Mesothelial cell of epicardium (in vitro differentiated cells): Measurements from ENCODE around the gene CCM2L. TPM values are rescaled to one million over a fixed set of nuclear protein-coding genes. Genes with fewer than 3 reads are reported as not detected.

Source experiments
- DNase-seq, 2 experiments: peaks; one replicate each; pipeline ENCODE4 v3.0.0; 2021; ENCODE audit warnings: low spot score in 2 of 2; ENCODE audit not compliant: unreplicated experiment in 2 of 2
- H3K27ac Mint-ChIP-seq: 2 replicates; pipeline ENCODE4 v1.8.0; 2021; ENCODE audit warnings: mixed read lengths
- H3K27me3 Mint-ChIP-seq: 2 replicates; pipeline ENCODE4 v1.8.0; 2021; ENCODE audit warnings: low read depth, mixed read lengths
- H3K36me3 Mint-ChIP-seq: 2 replicates; pipeline ENCODE4 v1.8.0; 2021; ENCODE audit warnings: mixed read lengths
- H3K4me1 Mint-ChIP-seq: 2 replicates; pipeline ENCODE4 v1.8.0; 2021; ENCODE audit warnings: mixed read lengths
- H3K4me3 Mint-ChIP-seq: 2 replicates; pipeline ENCODE4 v1.8.0; 2021; ENCODE audit warnings: mild to moderate bottlenecking, moderate library complexity, mixed read lengths
- H3K9me3 Mint-ChIP-seq: 2 replicates; pipeline ENCODE4 v1.8.0; 2021; ENCODE audit warnings: mixed read lengths
- total RNA-seq: library from RNA; stranded (reverse); gene quantifications from 3 replicates; pipeline ENCODE4 v1.2.1, GENCODE V29; 2021
- TF ChIP-seq, protein P1 (sequence below): fragments of 200-600 bp; sonication (generic); IDR thresholded peaks from one replicate; pipeline ENCODE4 v1.5.0; 2021; ENCODE audit warnings: antibody characterized with exemption; ENCODE audit not compliant: unreplicated experiment

Gene CCM2L
- total RNA-seq, 1 donor from 2014 or later: 0.16 TPM

DNA sequence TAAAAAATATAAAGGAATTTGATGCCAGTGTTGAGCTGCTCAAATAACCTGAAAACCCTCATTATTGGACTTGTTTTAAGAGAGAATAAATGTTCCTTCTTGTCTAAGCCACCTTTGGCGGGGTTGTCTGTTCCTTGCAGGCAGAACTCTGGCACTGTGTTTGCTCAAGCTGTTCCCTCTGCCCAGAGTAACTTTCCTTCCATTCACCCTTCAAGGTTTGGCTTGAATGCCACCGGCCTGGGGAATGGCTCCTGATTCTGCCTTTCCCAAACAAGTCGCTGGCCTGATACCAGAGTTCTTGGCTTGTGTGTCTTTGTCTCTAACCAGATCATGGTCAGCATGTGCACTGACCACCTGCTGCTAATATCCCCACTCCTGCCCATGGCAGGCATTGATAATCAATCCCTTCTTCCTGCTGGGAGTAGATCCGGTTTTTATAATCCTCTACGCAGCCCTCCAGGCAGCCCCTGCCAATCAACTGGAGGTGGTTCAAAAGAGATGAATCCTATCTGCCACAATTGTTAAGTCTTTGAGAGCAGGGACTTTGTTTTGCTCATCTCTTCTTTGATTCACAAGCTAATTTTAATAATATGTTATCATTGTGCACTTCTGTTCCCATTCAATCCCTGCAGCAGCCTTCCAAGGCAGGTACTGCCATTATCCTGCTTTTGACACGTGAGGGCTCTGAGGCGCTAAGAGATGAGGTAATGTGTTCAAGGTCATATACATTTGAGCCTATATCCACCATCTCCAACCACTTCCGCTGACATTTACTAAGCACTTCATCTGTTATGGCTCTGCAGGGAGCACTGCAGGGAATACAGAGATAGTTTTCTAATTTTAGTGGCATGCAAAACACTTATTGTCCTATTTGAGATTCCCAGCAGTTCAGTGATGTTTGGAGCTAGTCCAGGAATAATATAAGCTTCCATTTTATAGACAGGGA lies 3.1 kb upstream of the CCM2L start:
- DNase-seq: no peak
- no peaks in the 10 kb centered on the region for H3K9me3 Mint-ChIP-seq
- H3K27me3 Mint-ChIP-seq: peaks cover 33% of the 10 kb centered on the region
- H3K4me1 Mint-ChIP-seq: no peaks in the 10 kb centered on the region
- H3K36me3 Mint-ChIP-seq: no peaks in the 10 kb centered on the region
- no peak overlapping the region for H3K4me3 Mint-ChIP-seq
- no peak overlapping the region for H3K27ac Mint-ChIP-seq
- TF ChIP-seq, protein P1, sequence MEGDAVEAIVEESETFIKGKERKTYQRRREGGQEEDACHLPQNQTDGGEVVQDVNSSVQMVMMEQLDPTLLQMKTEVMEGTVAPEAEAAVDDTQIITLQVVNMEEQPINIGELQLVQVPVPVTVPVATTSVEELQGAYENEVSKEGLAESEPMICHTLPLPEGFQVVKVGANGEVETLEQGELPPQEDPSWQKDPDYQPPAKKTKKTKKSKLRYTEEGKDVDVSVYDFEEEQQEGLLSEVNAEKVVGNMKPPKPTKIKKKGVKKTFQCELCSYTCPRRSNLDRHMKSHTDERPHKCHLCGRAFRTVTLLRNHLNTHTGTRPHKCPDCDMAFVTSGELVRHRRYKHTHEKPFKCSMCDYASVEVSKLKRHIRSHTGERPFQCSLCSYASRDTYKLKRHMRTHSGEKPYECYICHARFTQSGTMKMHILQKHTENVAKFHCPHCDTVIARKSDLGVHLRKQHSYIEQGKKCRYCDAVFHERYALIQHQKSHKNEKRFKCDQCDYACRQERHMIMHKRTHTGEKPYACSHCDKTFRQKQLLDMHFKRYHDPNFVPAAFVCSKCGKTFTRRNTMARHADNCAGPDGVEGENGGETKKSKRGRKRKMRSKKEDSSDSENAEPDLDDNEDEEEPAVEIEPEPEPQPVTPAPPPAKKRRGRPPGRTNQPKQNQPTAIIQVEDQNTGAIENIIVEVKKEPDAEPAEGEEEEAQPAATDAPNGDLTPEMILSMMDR: no peak

DNA sequence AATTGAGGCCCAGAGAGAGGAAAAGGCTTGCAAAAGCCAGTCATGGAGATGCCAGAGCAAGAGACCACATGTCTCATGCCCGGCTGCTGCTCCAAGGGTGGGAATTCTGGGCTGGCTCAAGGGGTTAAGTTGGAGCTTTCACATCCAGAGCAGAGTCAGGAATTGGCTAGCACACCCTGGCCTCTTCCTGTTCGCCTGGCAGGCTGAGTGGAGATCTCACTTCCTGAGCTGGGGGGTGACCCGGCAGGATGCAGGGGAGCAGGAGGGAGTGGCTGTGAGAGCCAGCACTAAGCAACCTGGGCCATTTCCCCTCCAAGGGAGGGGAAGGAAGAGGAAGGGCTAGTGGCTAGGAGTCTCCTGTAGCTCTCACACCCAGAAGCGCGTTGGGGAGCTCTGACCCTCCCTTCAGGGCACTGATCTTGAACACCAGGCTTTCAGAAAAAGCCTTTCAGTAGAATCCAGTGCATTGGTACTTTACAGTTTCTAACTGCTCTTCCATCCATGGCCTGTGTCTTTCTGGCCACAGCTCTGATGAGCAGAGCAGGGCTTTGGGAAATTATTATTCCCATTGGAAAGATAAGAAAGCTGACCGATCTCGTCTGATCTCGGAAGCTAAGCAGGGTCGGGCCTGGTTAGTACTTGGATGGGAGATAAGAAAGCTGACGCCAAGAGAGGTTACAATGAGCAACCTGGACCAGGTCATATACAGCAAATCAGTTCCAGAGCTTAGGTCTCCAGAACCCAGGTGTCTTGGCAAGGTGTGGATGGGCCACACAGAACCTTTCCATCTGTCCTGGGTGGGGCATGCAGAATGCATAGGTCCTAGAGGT lies 2.2 kb upstream of the CCM2L start:
- Mint-ChIP-seq H3K27ac (no peak overlapping the region), H3K36me3 (no peaks in the 10 kb centered on the region), H3K9me3 (no peaks in the 10 kb centered on the region), H3K4me1 (no peaks in the 10 kb centered on the region), H3K4me3 (no peak overlapping the region), H3K27me3 (peaks cover 37% of the 10 kb centered on the region)
- DNase-seq: no peak
- TF ChIP-seq, protein P1: no peak

DNA sequence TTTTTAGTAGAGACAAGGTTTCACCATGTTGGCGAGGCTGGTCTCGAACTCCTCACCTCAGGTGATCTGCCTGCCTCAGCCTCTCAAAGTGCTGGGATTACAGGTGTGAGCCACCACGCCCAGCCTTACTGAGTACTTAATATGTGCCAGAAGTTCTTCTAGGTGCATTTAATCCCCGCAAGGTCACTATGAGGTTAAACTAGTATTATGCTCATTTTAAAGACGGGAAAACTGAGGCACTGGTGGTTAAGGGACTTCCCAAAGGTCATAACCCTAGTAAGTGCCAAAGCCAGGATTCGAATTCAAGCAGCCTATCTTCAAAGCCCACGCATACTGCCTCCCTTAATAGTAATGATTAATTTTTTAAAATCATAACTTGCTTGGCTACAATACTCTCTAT lies 674 bp upstream of the CCM2L start:
- H3K4me1 Mint-ChIP-seq: no peaks in the 10 kb centered on the region
- TF ChIP-seq, protein P1: no peak

DNA sequence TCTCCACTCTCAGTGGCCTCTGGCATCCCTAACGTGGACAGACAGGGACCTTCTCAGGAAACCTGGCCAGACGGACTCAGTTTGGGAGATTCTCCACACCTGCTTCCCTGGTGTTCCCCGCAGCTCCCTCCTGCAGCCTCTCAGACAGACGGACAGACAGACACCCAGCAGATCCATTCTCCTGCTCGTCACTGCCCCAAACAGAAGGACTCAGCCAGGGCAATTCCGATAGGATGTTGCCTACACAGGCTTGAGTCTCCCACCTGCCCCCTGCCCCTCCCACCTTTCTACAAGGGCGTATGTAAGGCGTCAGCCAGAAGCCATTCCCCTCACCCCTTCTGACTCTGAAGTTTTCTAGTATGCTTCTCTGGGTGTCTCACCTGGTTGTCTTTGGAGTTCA lies 428 bp downstream of the CCM2L start:
- TF ChIP-seq, protein P1: no peak
- Mint-ChIP-seq H3K9me3 (no peaks in the 10 kb centered on the region), H3K27me3 (peaks cover 52% of the 10 kb centered on the region), H3K36me3 (no peaks in the 10 kb centered on the region), H3K4me3 (no peak overlapping the region), H3K4me1 (no peaks in the 10 kb centered on the region), H3K27ac (no peak overlapping the region)
- DNase-seq: no peak

More for the DNA sequence above, 674 bp upstream of the CCM2L start:
- no peak for DNase-seq
- Mint-ChIP-seq H3K4me3 (no peak overlapping the region), H3K27me3 (peaks cover 41% of the 10 kb centered on the region), H3K9me3 (no peaks in the 10 kb centered on the region), H3K27ac (no peak overlapping the region), H3K36me3 (no peaks in the 10 kb centered on the region)

DNA sequence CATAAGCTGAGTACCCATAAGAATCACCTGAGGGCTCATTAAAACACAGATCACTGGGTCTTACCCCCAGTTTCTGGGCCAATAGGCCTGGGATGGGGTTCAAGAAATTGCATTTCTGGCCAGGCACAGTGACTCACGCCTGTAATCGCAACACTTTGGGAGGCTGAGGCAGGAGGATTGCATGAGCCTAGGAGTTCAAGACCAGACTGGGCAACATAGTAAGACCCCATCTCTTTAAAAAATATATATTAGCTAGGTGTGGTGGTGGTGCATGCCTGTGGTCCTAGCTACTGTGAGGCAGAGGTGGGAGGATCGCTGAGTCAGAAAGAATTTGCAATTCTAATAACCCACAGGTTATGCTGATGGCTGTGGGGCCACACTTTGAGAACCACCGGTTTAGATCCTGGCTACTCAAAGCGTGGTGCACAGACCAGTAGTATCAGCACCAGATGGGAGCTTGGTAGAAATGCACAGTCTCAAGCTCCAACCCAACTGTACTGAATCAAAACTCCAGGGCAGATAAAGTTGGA lies 2.0 kb downstream of the CCM2L start:
- no peak for DNase-seq
- Mint-ChIP-seq H3K27ac (no peak overlapping the region), H3K9me3 (no peaks in the 10 kb centered on the region)

More for the DNA sequence above, 2.0 kb downstream of the CCM2L start:
- Mint-ChIP-seq H3K36me3 (no peaks in the 10 kb centered on the region), H3K4me3 (no peak overlapping the region), H3K27me3 (peaks cover 56% of the 10 kb centered on the region), H3K4me1 (no peaks in the 10 kb centered on the region)
- TF ChIP-seq, protein P1: no peak
